Ishikawa (cell line): ENCODE data around the gene AGAP1.

ENCODE experiments used
- CEBPB ChIP-seq: IDR thresholded peaks from 2 replicates; pipeline ENCODE4 v1.6.1; 2012
- FOXM1 ChIP-seq: IDR thresholded peaks from 2 replicates; pipeline ENCODE4 v1.6.1; 2012; ENCODE audit warnings: low read depth, borderline replicate concordance
- NFIC ChIP-seq: IDR thresholded peaks from 2 replicates; pipeline ENCODE4 v1.6.1; 2012
- RAD21 ChIP-seq: IDR thresholded peaks from 2 replicates; pipeline ENCODE4 v1.6.1; 2012; ENCODE audit warnings: low read depth
- TAF1 ChIP-seq: IDR thresholded peaks from 2 replicates; pipeline ENCODE4 v1.6.1; 2012; ENCODE audit warnings: low read depth, mild to moderate bottlenecking
- TF ChIP-seq, protein P1 (sequence below): IDR thresholded peaks from 2 replicates; pipeline ENCODE4 v1.6.1; 2012; ENCODE audit warnings: low read depth, mild to moderate bottlenecking

DNA sequence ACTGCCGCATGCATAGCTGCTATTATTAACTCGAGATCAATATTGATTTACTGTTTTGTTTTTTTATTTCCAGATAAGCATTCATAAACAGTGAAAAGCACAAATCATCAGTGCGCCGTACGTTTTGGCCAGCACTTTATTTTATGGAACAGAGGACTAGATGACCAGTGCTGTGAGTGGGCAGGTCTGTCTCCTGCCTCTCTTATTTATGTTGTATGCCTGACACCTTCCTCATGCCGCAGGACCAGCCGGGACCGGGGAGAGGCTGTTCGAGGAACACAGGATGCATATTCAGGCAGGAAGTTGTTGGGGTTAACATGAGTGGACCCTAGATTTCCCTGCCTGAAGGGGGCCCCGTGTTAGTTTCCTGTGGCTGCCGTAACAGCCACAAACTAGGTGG, 72.6 kb downstream of the AGAP1 start:
- TF ChIP-seq FOXM1 (no peak), CEBPB (no peak), TAF1 (no peak), NFIC (no peak), RAD21 (no peak)
- TF ChIP-seq, protein P1, sequence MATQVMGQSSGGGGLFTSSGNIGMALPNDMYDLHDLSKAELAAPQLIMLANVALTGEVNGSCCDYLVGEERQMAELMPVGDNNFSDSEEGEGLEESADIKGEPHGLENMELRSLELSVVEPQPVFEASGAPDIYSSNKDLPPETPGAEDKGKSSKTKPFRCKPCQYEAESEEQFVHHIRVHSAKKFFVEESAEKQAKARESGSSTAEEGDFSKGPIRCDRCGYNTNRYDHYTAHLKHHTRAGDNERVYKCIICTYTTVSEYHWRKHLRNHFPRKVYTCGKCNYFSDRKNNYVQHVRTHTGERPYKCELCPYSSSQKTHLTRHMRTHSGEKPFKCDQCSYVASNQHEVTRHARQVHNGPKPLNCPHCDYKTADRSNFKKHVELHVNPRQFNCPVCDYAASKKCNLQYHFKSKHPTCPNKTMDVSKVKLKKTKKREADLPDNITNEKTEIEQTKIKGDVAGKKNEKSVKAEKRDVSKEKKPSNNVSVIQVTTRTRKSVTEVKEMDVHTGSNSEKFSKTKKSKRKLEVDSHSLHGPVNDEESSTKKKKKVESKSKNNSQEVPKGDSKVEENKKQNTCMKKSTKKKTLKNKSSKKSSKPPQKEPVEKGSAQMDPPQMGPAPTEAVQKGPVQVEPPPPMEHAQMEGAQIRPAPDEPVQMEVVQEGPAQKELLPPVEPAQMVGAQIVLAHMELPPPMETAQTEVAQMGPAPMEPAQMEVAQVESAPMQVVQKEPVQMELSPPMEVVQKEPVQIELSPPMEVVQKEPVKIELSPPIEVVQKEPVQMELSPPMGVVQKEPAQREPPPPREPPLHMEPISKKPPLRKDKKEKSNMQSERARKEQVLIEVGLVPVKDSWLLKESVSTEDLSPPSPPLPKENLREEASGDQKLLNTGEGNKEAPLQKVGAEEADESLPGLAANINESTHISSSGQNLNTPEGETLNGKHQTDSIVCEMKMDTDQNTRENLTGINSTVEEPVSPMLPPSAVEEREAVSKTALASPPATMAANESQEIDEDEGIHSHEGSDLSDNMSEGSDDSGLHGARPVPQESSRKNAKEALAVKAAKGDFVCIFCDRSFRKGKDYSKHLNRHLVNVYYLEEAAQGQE, result no peak
